ENCODE results near the gene PNN. TPM values are rescaled to one million over a fixed set of nuclear protein-coding genes. Genes with fewer than 3 reads are reported as not detected.

The PNN gene
- total and polyA plus RNA-seq, 10 of the 15 experiments (the other 5 are each of a cell fraction or from before 2014, with no cell fraction given) = 44.2 to 166 (median 91.0) TPM

- TF ChIP-seq ATF2 (IDR thresholded peaks at IDR 0.05; ENCODE audit: low read length) = peak; percentile 91
- peak; percentile 36; the same call in 1 of the 2 replicates for TF ChIP-seq NR2C1 (IDR thresholded peaks at IDR 0.05)
- no peak for TF ChIP-seq WRNIP1 (IDR thresholded peaks at IDR 0.05; ENCODE audit: borderline replicate concordance, low read depth, low read length)
- TF ChIP-seq HDAC2 (IDR thresholded peaks at IDR 0.05) = no peak
- TF ChIP-seq CHD2 (IDR thresholded peaks at IDR 0.05; ENCODE audit: borderline replicate concordance, low read depth, low read length) = peak; percentile 98
- TF ChIP-seq TCF3 (IDR thresholded peaks at IDR 0.05; ENCODE audit: borderline replicate concordance, insufficient read depth, low read depth, low read length) = peak; percentile 41; the same call in 1 of the 2 replicates
- peak; percentile 23 for TF ChIP-seq E2F8 (IDR thresholded peaks at IDR 0.05; ENCODE audit: low read depth, partially characterized antibody)
- TF ChIP-seq JUNB (IDR thresholded peaks at IDR 0.05) = peak; percentile 33; the same call in 1 of the 2 replicates
- TF ChIP-seq PKNOX1 (IDR thresholded peaks at IDR 0.05) = peak; percentile 99
- peak; percentile 58 for TF ChIP-seq IRF5 (IDR thresholded peaks at IDR 0.05; ENCODE audit: borderline replicate concordance)
- peak; percentile 32; the same call in 1 of the 2 replicates for TF ChIP-seq RAD51 (IDR thresholded peaks at IDR 0.05)
- TF ChIP-seq MAX (IDR thresholded peaks at IDR 0.05; ENCODE audit: low read depth, low read length) = peak; percentile 51; the same call in 1 of the 2 replicates
- TF ChIP-seq SREBF1 (IDR thresholded peaks at IDR 0.05; ENCODE audit: low read length) = peak; percentile 100
- no peak for TF ChIP-seq KAT2A (conservative IDR thresholded peaks at IDR 0.05; ENCODE audit: control insufficient read depth, low read depth, low read length)
- no peak for TF ChIP-seq REST (IDR thresholded peaks at IDR 0.05; ENCODE audit: low read depth, low read length)
- peak; percentile 100 for TF ChIP-seq ATF7 (IDR thresholded peaks at IDR 0.05; ENCODE audit: low read depth)
- no peak for TF ChIP-seq SMC3 (IDR thresholded peaks at IDR 0.05; ENCODE audit: borderline replicate concordance, low read length)
- TF ChIP-seq RFX5 (IDR thresholded peaks at IDR 0.05; ENCODE audit: low read depth, low read length) = peak; percentile 63; the same call in 1 of the 2 replicates
- peak; percentile 58 for TF ChIP-seq IKZF1 (conservative IDR thresholded peaks at IDR 0.05)
These were observed at the start of gene PNN (continued) for GRCh38 chr14:39174560-39175444.

Measured in GM12878 (cell line).